GM21423 (cell line): Measurements from ENCODE around the gene TSPEAR.
"Not testable (repeated sequence)": the region's sequence is repeated elsewhere in the genome, so short reads cannot be mapped to it uniquely, and the experiment has no call there.

Source experiments
- ATAC-seq: cut with Tn5 transposase; IDR thresholded peaks from one replicate; pipeline ENCODE4 v1.9.1; 2021; ENCODE audit warnings: mild to moderate bottlenecking, moderate library complexity; ENCODE audit not compliant: unreplicated experiment

The TSPEAR gene

DNA sequence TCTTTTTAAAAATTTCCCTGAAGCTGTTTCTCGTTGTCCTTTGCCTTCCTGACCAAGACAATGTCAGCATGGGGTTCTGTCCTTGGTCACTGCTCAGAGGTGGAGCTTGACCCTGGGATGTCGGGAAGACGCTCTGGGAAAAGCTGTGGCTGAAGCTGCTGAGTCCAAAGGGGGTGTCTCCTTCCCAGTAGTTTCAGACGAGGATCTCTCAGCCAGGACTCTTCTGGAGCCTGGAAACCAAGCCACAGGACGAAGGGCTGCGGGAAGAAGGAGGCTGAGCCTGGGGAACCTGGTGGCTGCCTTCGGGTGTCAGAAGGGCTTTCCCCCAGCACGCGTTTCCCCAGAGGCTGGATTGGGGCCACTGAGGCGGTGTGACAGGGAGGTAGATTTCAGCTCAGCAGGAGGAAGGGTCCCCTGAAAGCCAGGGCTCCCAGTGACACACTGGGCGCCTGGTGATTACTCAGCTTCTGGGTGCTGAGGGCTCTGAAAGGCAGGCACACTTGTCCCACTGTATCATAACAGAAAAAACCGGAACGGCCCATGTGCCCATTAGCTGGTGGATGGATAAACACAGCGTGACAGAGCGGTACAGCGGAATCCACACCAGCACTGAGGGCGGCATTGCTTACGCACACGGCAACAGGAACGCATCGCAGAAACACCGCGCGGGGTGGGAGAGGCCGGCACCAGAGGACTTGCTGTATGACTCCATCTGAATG, 24.4 kb downstream of the TSPEAR start:
- no peak for ATAC-seq

DNA sequence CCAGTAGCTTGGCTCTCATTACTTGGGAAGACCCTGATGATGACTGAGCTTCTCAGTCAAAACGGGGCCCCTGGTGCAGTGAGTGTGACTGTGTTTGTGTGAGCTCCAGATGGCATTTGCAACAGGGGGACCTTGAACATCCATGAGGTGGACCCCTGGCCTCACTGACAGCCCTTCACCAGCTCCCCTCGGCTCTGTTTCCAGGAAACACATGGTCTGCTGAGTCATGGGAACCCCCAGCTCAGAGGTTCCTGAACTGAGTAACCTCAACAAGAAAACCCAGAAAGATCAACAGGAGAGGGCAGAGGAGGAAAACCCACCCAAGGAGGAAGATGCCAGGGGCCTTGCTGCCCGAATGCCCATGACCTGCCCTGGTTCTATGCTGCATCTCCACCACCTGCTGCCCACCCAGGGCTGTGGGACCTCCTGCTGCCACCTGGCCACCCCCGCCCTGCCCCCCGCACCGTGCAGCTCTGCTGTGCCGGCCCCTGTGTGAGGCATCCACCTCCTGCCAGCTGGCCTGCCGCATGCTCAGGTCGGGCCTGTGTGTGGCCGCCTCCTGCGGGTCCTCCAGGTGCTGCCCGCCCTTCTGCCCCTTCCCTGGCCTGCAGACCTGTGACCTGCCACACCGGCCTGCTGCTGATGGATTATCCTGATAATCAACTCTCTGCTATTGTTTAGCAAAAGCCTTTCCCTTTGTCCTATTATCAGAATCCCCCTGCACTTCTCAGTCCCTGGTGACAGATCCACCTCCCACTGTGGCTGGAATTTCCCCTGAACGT, 25.2 kb downstream of the TSPEAR start:
- no peak for ATAC-seq

DNA sequence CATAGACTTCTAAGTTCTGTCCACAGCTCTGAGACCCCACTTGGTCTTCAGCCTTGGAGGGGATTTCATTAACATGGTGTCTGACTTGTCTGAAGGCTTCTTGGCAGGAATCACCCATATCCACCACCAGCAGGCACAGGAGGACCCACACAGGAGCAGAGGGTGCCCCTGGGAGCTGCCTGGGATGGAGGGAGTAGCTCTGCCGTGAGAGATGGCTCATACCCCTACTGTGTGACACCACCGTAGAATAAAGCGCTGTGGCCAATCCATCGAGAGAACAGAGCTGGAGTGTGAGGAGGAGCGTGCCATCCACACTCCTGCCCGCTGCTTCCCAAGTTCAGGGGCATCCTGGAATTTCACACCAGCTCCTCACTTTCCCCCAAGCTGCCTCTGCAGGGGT, 26.3 kb downstream of the TSPEAR start:
- not testable (repeated sequence) for ATAC-seq

DNA sequence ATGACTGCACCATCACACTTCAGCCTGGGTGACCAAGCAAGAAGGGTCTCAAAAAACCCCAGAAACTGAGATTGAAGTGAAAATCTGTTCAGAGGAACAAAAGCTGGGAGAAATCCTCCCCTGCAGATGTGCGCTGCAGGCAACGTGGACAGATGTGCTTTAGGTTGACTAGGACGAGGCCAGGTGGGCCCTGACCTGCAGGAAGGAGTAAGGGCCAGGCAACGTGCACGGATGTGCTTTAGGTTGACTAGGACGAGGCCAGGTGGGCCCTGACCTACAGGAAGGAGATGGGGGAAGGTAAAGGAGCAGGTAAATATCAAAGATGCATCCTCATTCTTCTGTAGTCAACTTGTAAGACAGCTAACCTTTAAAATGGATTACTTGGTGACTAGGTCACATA, 26.9 kb downstream of the TSPEAR start:
- no peak for ATAC-seq

DNA sequence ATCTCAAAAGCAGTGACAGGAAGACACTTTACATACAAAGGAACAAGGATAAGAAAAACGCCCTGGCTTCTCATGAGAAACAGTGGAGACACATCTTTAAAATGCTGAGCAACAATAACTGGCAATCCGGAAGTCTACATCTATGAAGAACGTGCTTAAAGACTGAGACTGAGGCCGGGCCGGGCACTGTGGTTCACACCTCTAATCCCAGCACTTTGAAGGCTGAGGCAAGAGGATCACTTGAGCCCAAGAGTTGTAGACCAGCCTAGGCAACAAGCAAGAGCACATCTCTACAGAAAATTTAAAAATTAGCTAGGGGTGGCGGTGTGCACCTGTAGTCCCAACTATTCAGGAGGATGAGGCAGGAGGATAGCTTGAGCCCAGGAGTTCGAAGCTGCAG, 27.3 kb downstream of the TSPEAR start:
- no peak for ATAC-seq

DNA sequence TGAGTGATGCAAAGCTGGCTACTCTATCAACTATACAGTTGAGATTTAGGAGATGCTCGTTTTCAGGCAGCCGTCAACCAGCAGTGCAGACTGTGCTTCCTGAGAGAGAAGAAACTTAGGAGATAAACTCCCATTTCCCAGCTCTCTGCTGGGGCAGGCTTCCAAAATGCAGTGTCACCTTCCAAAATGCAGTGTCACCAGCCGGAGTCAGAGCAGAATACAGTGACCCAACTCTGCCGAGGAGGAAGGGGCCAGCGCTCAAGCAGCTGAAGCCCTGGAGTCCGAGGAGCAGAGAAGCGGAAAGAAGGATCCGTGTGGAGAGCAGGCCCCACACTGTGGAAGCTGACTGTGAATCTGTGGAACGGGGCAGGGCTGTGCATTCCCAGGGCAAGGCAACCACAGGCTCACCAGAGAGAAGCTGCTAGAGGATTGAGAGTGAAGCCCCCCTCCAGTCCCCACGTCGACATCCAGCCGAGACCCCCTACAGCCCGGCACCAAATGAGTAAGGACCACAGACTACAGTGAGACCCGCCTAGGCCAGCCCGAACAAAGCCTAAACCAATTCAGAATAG, 28.7 kb downstream of the TSPEAR start:
- no peak for ATAC-seq

DNA sequence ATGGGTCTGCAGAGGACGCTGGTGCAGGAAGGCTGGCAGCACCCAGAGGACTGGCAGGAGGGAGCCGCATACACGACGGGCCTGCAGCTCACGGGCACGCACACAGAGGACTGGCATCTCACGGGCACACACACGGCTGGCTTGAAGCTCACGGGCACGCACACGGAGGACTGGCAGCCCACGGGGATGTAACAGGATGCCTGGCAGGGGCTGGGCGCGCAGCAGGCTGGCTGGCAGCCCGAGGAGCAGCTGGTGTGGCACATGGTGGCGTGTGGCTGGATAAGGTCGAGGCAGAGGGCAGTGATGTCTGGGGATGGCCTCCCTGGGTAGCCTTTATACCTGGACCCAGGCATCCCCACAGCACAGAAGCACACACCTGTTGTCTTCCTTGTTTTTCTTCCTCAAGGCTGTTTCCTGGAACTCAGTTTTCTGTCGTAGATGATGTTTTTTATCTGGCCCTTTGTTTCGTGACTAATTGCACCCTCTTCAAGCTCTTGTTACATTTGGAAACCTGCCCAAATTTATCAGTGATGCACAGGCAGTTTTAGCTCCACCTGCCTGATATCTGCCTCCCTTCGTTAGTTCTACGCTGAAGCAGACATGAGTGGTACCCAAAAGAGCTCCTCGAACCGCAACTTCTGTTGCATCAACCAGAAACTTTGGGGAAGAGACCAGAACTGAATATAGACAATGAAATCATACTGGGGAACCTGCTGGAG, 29.4 kb downstream of the TSPEAR start, which contains the start of gene KRTAP12-1:
TSS of gene KRTAP12-1 (minus strand) at position 303 of the 719 bp plus-strand sequence. CDS start at position 263, 40 bp downstream.
- no peak for ATAC-seq

DNA sequence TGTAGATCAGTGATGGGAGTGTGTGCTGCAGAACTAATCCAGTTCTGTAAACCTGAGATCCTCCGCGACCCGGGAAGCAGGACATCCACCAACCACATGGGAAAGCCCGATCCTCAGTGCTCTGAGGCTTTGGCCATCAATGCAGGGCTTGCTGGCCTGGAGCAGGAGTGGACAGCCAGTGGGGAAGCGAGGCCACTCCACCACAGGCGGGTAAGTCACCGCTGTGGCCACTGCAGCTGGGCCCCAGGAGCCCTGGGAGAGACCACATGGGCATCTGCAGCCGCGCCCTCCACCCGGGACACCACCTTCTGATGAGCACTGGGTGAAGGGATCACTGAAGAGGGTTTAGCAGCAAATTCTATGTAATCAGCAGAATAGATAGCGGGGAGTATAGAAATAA, 30.2 kb downstream of the TSPEAR start:
- ATAC-seq = no peak

DNA sequence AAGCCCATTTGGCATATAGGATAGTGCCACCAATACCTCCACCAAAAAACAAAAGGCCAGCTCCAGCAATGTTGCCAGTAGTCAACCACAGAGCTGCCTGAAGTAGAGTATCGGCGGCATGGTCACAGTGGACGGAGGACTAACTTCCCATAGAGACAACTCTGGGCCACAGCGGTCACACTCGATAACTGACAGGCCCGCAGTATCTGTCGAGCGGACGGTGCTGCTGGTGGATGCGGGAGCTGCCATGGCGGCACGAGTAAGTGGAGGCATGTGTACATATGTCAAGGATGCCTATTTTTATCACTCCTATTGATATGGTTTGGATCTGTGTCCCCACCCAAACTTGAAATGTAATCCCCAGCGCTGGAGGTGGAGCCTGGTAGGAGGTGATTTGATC, 33.5 kb downstream of the TSPEAR start:
- no peak for ATAC-seq

DNA sequence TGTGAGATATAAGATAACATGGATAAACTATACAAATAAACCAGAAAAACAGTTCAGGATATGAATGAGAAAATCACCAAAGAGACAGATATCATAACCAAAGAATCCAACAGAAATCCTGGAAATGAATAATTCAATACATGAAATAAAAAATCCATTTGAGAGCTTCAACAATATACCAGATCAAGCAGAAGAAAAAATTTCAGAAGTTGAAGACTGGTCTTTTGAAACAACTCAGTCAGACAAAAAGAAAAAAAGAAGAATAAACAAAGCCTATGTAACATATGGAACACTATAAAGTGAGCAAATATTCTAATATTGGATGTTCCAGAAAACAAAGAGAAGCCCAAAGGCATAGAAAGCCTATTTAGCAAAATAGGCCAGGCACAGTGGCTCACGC, 39.5 kb downstream of the TSPEAR start:
- no peak for ATAC-seq

DNA sequence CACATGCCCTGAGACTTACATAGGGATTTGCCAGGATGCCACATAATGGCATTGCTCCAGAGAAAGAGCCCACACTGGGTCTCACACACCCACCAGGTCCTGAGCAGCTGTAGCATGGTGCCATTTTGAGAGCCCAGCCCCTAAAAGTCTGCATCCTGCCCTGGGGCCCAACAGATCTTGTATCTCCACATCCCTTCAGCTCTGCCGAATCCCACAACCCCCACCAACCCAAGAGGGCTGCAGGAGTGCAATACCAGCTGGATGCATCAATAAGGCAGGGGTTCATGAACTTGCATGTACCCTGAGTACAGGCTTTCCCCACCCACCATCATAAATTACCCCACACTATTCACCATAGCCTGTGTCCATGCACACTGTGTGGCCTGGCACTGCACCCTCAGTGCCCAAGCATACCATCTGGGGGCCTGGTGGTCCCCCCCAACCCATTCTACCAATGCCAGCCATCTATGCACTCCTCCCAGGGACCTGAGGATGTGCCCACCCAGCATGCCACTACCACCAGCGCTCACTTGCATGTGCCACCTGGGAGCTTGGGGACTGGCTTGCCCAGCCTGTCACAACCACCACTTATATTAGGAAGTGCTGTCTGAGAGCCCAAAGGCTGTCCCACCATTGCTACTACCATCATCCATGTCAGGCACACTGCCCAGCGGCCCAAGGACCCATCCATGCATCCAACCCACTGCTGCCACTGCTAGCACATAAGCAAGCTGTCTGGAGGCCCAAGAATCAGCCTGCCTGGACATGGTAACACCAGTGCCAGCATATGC, 40.5 kb downstream of the TSPEAR start:
- no peak for ATAC-seq

DNA sequence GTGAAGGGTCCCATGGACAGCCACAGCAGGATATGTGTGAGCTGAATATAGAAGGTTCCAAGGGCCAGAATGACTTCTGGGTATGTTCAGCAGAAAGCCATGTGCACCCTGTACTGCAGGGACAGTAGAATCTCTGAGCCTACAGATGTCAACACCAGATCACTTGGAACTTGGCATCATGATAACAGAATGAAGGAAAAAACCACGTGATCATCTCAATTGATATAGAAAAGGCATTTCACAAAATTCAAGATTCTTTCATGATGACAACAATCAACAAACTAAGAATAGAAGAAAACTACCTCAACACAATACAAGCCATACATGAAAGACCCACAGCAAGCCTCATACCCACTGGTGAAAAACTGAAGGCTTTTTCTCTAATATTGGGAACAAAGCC, 43.8 kb downstream of the TSPEAR start:
- ATAC-seq = no peak

DNA sequence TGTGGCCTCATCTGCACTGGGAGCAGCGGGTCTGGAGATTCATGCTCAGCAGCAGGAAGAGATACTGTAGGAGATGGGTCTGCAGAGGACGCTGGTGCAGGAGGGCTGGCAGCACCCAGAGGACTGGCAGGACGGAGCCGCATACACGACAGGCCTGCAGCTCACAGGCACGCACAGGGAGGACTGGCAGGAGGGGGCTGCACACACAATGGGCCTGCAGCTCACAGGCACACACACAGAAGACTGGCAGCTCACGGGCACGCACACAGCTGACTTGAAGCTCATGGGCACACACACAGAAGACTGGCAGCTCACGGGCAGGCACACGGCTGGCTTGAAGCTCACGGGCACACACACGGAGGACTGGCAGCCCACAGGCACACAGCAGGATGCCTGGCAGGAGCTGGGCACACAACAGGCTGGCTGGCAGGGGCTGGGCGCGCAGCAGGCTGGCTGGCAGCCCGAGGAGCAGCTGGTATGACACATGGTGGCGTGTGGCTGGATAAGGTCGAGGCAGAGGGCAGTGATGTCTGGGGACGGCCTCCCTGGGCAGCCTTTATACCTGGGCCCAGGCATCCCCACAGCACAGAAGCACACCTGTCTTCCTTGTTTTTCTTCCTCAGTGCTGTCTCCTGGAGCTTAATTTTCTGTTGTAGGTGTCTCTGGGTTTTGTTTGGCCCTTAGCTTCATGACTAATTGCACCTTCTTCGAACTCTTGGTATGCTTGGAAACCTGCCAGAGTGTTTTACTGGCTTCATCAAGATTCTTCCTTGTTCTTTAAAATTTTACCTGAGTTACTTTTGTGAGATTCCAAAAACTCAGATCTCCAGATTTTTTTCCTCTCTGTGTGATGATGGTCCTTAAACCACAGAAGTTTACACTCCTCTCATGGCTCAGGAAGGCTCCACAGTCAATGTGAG, 44.7 kb downstream of the TSPEAR start, which contains the start of gene KRTAP12-2:
TSS of gene KRTAP12-2 (minus strand) at position 527 of the 920 bp plus-strand sequence. CDS start at position 486, 41 bp downstream.
- ATAC-seq = no peak

DNA sequence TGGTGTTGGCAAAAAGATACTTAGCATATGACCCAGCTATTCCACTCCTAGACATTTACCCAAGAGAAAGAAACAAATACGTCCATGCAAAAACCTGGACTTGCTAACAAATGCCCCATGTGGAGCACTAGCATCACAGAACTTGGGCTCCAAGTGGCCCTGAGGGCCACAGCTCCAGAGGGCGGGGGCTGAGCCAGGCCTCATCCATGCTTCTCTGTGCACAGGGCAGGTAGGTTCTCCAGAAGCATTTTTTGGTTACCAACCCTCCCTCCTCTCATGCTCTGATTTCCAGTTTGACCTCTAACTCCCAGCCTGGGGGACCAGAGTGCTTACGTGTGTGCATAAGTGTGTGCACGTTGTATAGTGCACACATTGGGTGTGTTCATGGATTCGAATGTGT, 46.7 kb downstream of the TSPEAR start:
- ATAC-seq = no peak

DNA sequence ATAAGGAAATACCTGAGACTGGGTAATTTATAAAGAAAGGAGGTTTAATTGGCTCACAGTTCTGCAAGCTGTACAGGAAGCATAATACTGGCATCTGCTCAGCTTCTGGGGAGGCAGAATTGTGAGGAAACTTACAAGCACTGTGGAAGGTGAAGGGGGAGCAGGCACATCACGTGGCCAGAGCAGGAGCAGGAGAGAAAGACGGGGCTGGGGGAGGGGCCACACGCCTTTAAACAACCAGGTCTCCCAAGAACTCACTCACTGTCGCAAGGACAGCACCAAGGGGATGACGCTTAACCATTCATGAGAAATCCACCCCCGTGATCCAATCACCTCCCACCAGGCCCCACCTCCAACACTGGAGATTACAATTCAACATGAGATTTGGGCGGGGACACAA, 49.8 kb downstream of the TSPEAR start:
- ATAC-seq = not testable (repeated sequence)

DNA sequence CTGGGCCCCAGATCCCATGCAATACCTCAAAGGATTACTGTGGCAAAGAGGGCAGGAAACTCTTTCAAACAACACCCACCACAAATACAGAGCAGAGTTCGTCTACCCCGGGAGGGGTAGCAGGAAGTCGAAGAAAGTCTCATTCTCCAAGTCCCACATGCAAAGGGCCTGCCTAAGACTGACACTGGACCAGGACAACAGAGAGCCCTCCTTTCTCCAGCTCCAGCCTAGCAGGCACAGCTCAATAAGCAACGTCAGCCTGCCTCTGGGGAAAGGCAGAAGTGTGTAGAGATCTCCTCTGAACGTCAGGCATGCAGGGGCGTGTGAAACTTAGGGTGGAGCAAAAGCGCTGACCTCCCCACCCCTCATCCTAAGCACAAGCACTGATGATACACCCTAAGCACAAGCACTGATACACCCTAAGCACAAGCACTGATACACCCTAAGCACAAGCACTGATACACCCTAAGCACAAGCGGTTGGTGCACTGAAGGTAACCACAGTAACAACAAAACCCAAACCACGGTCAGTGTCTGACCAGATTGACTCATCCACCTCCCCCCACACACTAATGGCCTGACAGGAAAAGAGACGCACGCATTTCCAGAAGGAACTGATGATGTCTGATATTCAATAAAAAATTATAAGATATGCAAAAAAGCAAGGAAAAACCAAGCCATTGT, 52.3 kb downstream of the TSPEAR start:
- no peak for ATAC-seq

DNA sequence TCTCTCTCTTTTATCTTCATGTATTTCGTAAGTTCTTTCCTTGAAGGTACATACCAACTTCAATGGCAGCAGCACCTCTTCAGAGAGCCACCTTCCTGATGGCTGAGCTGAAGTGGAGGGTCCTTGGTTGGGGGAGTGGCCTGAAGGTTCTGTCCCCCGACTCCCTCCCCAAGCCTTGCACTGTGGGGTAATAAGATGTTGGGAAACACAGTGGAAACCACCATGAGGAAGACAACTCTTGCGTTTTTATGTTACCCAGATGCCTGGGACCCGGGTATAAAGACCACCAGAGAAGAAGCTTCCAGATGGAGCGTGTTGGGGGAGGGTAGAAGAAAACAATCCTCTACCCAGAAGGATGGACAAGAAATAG, 52.8 kb downstream of the TSPEAR start:
- ATAC-seq = no peak

DNA sequence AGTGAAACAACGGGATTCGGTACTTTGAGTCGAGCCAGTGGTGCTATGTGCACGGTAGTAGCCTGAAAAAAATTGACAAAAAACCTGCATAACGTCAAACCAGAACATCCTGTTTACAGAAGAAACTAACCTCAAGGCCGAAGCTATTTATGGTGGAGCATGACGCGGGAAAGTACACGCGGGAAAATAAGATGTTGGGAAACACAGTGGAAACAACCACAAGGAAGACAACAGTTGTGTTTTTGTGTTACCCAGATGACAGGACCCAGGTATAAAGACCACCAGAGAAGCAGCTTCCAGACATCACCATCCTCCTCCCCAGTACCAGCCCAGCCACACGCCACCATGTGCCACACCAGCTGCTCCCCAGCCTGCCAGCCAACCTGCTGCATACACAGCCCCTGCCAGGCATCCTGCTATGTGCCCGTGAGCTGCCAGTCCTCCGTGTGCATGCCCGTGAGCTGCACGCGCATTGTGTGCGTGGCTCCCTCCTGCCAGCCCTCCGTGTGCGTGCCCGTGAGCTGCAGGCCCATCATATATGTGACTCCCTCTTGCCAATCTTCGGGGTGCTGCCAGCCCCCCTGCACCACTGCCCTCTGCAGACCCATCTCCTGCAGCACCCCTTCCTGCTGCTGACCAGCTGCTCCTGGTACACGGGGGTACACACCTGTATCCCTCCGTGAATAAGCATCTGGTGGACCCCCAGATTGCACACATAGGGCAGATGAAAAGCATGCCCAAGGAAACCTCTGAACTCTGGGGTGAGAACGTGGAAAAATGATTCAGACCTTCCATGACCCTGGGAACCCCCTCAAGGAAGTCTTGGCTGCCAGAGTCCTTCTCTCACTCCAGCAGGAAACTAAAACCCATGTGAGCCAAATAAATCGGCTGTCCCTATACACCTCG, 53.5 kb downstream of the TSPEAR start, which contains the start of gene KRTAP12-3:
TSS of gene KRTAP12-3 (plus strand) at position 298 of the 906 bp plus-strand sequence. CDS start at position 346, 48 bp downstream.
- ATAC-seq = no peak
